HCT116 (cell line): ENCODE measurements around the gene HAPLN1.

Experiments used
- CEBPB ChIP-seq: IDR thresholded peaks from 2 replicates; pipeline ENCODE4 v1.6.1; 2012; ENCODE audit warnings: low read depth
- EZH2phosphoT487 ChIP-seq: fragments of 200-600 bp; IDR thresholded peaks from 2 replicates; pipeline ENCODE4 v1.6.1; 2018; ENCODE audit warnings: antibody characterized with exemption, borderline replicate concordance
- JUND ChIP-seq: IDR thresholded peaks from 2 replicates; pipeline ENCODE4 v1.6.1; 2012
- POLR2A ChIP-seq: IDR thresholded peaks from 2 replicates; pipeline ENCODE4 v1.7.0; 2011; ENCODE audit warnings: borderline replicate concordance; ENCODE audit not compliant: insufficient read depth, insufficient read length; ENCODE audit errors: extremely low read depth
- POLR2AphosphoS5 ChIP-seq: IDR thresholded peaks from 2 replicates; pipeline ENCODE4 v1.6.1; 2011; ENCODE audit warnings: mild to moderate bottlenecking, low read depth, low read length, moderate library complexity
- SIN3A ChIP-seq: IDR thresholded peaks from 2 replicates; pipeline ENCODE4 v1.6.1; 2012; ENCODE audit warnings: low read depth
- SRF ChIP-seq: IDR thresholded peaks from 2 replicates; pipeline ENCODE4 v1.6.1; 2012; ENCODE audit warnings: low read depth
- YY1 ChIP-seq: IDR thresholded peaks from 2 replicates; pipeline ENCODE4 v1.6.1; 2011; ENCODE audit warnings: low read length, low read depth, moderate library complexity, mild to moderate bottlenecking; ENCODE audit not compliant: insufficient replicate concordance; ENCODE audit errors: extremely low read depth
- ZNF274 ChIP-seq: fragments of 200-500 bp; sonication (Bioruptor generic); IDR thresholded peaks from 2 replicates; pipeline ENCODE4 v1.6.1; 2014; ENCODE audit warnings: mild to moderate bottlenecking, low read depth, low read length, inconsistent platforms
- TF ChIP-seq, protein P1 (sequence below), 3 experiments: fragments of 200-600 bp in 1 of 3; sonication (generic) in 1 of 3; IDR thresholded peaks in 2 of 3; conservative IDR thresholded peaks in 1 of 3; 2 replicates each; pipeline ENCODE4 v1.5.1; 2012 to 2017; ENCODE audit warnings: low read depth in 2 of 3, low read length in 2 of 3, antibody characterized with exemption in 1 of 3, borderline replicate concordance in 1 of 3, control low read depth in 1 of 3, mild to moderate bottlenecking in 1 of 3, mixed read lengths in 1 of 3, mixed run types in 1 of 3, moderate library complexity in 1 of 3; ENCODE audit not compliant: insufficient read depth in 1 of 3
- TF ChIP-seq, protein P2 (sequence below): IDR thresholded peaks from 2 replicates; pipeline ENCODE4 v1.6.1; 2012; ENCODE audit warnings: low read depth
- TF ChIP-seq, protein P3 (sequence below): IDR thresholded peaks from 2 replicates; pipeline ENCODE4 v1.6.1; 2012
- TF ChIP-seq, protein P4 (sequence below): IDR thresholded peaks from 2 replicates; pipeline ENCODE4 v1.6.1; 2012

DNA sequence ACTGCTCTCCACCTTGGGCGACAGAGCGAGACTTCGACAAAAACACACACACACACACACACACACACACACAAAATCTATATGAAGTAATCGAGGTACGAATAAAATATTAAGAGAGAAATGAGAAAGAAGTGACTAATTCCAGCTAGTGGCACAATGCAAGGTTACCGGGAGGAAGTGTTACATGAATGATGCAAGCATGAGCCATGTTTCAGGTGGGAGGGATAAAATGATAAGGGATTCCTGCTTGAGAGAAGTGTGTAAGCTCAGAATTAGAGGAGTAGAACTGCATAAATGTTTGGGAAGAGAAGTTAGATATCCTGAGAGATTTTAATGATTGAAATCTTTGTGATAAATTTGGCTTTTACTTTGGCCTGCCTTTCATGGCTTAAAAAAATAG lies 18.8 kb downstream of the HAPLN1 start:
- TF ChIP-seq, protein P1, sequence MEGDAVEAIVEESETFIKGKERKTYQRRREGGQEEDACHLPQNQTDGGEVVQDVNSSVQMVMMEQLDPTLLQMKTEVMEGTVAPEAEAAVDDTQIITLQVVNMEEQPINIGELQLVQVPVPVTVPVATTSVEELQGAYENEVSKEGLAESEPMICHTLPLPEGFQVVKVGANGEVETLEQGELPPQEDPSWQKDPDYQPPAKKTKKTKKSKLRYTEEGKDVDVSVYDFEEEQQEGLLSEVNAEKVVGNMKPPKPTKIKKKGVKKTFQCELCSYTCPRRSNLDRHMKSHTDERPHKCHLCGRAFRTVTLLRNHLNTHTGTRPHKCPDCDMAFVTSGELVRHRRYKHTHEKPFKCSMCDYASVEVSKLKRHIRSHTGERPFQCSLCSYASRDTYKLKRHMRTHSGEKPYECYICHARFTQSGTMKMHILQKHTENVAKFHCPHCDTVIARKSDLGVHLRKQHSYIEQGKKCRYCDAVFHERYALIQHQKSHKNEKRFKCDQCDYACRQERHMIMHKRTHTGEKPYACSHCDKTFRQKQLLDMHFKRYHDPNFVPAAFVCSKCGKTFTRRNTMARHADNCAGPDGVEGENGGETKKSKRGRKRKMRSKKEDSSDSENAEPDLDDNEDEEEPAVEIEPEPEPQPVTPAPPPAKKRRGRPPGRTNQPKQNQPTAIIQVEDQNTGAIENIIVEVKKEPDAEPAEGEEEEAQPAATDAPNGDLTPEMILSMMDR (IDR thresholded peaks at IDR 0.05 in 2 of 3, conservative IDR thresholded peaks at IDR 0.05 in 1 of 3; ENCODE audit: borderline replicate concordance in 1 of 3, insufficient read depth in 1 of 3, low read depth in 2 of 3, low read length in 2 of 3): no peak
- TF ChIP-seq POLR2AphosphoS5: no peak
- no peak for TF ChIP-seq POLR2A
- TF ChIP-seq SRF: no peak
- TF ChIP-seq, protein P2, sequence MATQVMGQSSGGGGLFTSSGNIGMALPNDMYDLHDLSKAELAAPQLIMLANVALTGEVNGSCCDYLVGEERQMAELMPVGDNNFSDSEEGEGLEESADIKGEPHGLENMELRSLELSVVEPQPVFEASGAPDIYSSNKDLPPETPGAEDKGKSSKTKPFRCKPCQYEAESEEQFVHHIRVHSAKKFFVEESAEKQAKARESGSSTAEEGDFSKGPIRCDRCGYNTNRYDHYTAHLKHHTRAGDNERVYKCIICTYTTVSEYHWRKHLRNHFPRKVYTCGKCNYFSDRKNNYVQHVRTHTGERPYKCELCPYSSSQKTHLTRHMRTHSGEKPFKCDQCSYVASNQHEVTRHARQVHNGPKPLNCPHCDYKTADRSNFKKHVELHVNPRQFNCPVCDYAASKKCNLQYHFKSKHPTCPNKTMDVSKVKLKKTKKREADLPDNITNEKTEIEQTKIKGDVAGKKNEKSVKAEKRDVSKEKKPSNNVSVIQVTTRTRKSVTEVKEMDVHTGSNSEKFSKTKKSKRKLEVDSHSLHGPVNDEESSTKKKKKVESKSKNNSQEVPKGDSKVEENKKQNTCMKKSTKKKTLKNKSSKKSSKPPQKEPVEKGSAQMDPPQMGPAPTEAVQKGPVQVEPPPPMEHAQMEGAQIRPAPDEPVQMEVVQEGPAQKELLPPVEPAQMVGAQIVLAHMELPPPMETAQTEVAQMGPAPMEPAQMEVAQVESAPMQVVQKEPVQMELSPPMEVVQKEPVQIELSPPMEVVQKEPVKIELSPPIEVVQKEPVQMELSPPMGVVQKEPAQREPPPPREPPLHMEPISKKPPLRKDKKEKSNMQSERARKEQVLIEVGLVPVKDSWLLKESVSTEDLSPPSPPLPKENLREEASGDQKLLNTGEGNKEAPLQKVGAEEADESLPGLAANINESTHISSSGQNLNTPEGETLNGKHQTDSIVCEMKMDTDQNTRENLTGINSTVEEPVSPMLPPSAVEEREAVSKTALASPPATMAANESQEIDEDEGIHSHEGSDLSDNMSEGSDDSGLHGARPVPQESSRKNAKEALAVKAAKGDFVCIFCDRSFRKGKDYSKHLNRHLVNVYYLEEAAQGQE: no peak
- TF ChIP-seq, protein P3, sequence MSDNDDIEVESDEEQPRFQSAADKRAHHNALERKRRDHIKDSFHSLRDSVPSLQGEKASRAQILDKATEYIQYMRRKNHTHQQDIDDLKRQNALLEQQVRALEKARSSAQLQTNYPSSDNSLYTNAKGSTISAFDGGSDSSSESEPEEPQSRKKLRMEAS: no peak
- TF ChIP-seq EZH2phosphoT487: no peak
- TF ChIP-seq ZNF274: no peak
- no peak for TF ChIP-seq YY1
- TF ChIP-seq CEBPB: no peak
- TF ChIP-seq, protein P4, sequence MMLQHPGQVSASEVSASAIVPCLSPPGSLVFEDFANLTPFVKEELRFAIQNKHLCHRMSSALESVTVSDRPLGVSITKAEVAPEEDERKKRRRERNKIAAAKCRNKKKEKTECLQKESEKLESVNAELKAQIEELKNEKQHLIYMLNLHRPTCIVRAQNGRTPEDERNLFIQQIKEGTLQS: no peak
- TF ChIP-seq SIN3A: no peak
- no peak for TF ChIP-seq JUND
